HepG2 (cell line): ENCODE measurements around the gene MMS19. TPM values are rescaled to one million over a fixed set of nuclear protein-coding genes. Genes with fewer than 3 reads are reported as not detected.

Experiments
- ATF2 ChIP-seq: sonication (generic); formaldehyde crosslinking; IDR thresholded peaks from 2 replicates; pipeline ENCODE4 v1.4.0; 2020; ENCODE audit warnings: missing genetic modification reagents
- EHMT2 ChIP-seq: fragments of 200-600 bp; sonication (generic); IDR thresholded peaks from 2 replicates; pipeline ENCODE4 v1.7.0; 2017; ENCODE audit warnings: antibody characterized with exemption, low read depth, low read length, borderline replicate concordance
- EZH2 ChIP-seq: conservative IDR thresholded peaks from 2 replicates; pipeline ENCODE4 v1.6.1; 2012; ENCODE audit warnings: mild to moderate bottlenecking, low read depth, low read length, moderate library complexity
- FOXK1 ChIP-seq: sonication (generic); formaldehyde crosslinking; IDR thresholded peaks from 2 replicates; pipeline ENCODE4 v1.4.0; 2020; ENCODE audit warnings: low read depth, missing genetic modification reagents, borderline replicate concordance
- MAZ ChIP-seq, 2 experiments: sonication (generic) in 1 of 2; formaldehyde crosslinking in 1 of 2; IDR thresholded peaks; 2 replicates each; pipeline versions ENCODE4 v1.5.0 to v1.6.1; 2012 to 2020; ENCODE audit warnings: low read depth in 2 of 2, mild to moderate bottlenecking in 2 of 2, borderline replicate concordance in 1 of 2, improper control_type of control experiment in 1 of 2, low read length in 1 of 2, missing genetic modification reagents in 1 of 2, moderate library complexity in 1 of 2
- NFKB2 ChIP-seq: sonication (generic); formaldehyde crosslinking; IDR thresholded peaks from 2 replicates; pipeline ENCODE4 v1.4.0; 2020; ENCODE audit warnings: missing genetic modification reagents, borderline replicate concordance
- NR2F1 ChIP-seq, 2 experiments: fragments of 450-650 bp in 1 of 2; formaldehyde crosslinking in 1 of 2; IDR thresholded peaks; 2 replicates each; pipeline versions ENCODE4 v1.5.0 to v1.6.1; 2016 to 2020; ENCODE audit warnings: mild to moderate bottlenecking in 1 of 2, missing compliant biosample characterization in 1 of 2, missing genetic modification reagents in 1 of 2, moderate library complexity in 1 of 2
- PHF20 ChIP-seq: sonication (generic); formaldehyde crosslinking; IDR thresholded peaks from 2 replicates; pipeline ENCODE4 v1.5.0; 2020; ENCODE audit warnings: mild to moderate bottlenecking, missing genetic modification reagents
- RNF2 ChIP-seq: fragments of 450-650 bp; conservative IDR thresholded peaks from 2 replicates; pipeline ENCODE4 v1.6.1; 2016; ENCODE audit warnings: low read depth
- TFE3 ChIP-seq: IDR thresholded peaks from 2 replicates; pipeline ENCODE4 v1.6.1; 2016
- THAP8 ChIP-seq: sonication (generic); formaldehyde crosslinking; IDR thresholded peaks from 2 replicates; pipeline ENCODE4 v1.5.1; 2020; ENCODE audit warnings: missing genetic modification reagents, mild to moderate bottlenecking, borderline replicate concordance
- THAP9 ChIP-seq: sonication (generic); formaldehyde crosslinking; IDR thresholded peaks from 2 replicates; pipeline ENCODE4; 2020; ENCODE audit warnings: missing genetic modification reagents, mild to moderate bottlenecking, borderline replicate concordance
- ZNF333 ChIP-seq: sonication (generic); formaldehyde crosslinking; IDR thresholded peaks from 2 replicates; pipeline ENCODE4 v1.4.0; 2020; ENCODE audit warnings: mild to moderate bottlenecking, missing genetic modification reagents, borderline replicate concordance
- ZNF446 ChIP-seq: sonication (generic); formaldehyde crosslinking; IDR thresholded peaks from 2 replicates; pipeline ENCODE4 v1.5.0; 2020; ENCODE audit warnings: mild to moderate bottlenecking, missing genetic modification reagents
- ZNF768 ChIP-seq: sonication (generic); formaldehyde crosslinking; IDR thresholded peaks from 2 replicates; pipeline ENCODE4 v1.4.0; 2020; ENCODE audit warnings: missing genetic modification reagents
- ZNF780A ChIP-seq: sonication (generic); formaldehyde crosslinking; IDR thresholded peaks from 2 replicates; pipeline ENCODE4 v1.8.0; 2022; ENCODE audit warnings: mild to moderate bottlenecking, missing genetic modification reagents, moderate library complexity
- ZNF788 ChIP-seq: sonication (generic); formaldehyde crosslinking; IDR thresholded peaks from 2 replicates; pipeline ENCODE4 v1.5.0; 2020; ENCODE audit warnings: mild to moderate bottlenecking, missing genetic modification reagents, borderline replicate concordance
- polyA plus RNA-seq, 8 experiments: library from polyadenylated mRNA; depleted of rRNA in 3 of 8; stranded (reverse) in 7 of 8; unstranded in 1 of 8; fragments of >200 nt; fragmentation: Illumina TruSeq in 4 of 8; extraction: Trizol in 4 of 8; gene quantifications; 2 replicates each; pipeline versions ENCODE4 v1.2.1 to v1.2.3, GENCODE V29; 2011 to 2016; ENCODE audit warnings: low read depth in 4 of 8, missing spikeins in 1 of 8, mixed read lengths in 1 of 8; ENCODE audit not compliant: insufficient read depth in 1 of 8
- total RNA-seq, 5 experiments: library from RNA; depleted of rRNA; stranded (reverse); fragments of >200 nt; fragmentation: Illumina TruSeq; extraction: Trizol; gene quantifications; 2 replicates each; pipeline ENCODE4 v1.2.3, GENCODE V29; 2016; ENCODE audit warnings: low read depth in 1 of 5
- TF ChIP-seq, protein P1 (sequence below): sonication (generic); formaldehyde crosslinking; IDR thresholded peaks from 2 replicates; pipeline ENCODE4 v1.4.0; 2020; ENCODE audit warnings: missing genetic modification reagents, borderline replicate concordance

The MMS19 gene
- total and polyA plus RNA-seq, 2 of the 13 experiments (the other 11 are each of a cell fraction or from before 2014, with no cell fraction given) = 76.4 to 107 TPM

GRCh38 chr10:97425964-97426775, 72.1 kb downstream of the MMS19 start, which contains the start of gene PGAM1 (continued):
- TF ChIP-seq MAZ (IDR thresholded peaks at IDR 0.05; ENCODE audit: borderline replicate concordance, low read depth, low read length) (peak; percentile 73; the same call in 1 of the 2 replicates), MAZ (CRISPR knock-in tag; IDR thresholded peaks at IDR 0.05; ENCODE audit: low read depth) (peak; percentile 86), EHMT2 (no peak), ZNF768 (CRISPR knock-in tag) (peak; percentile 49; the same call in 1 of the 2 replicates), TFE3 (CRISPR knock-in tag) (no peak), ZNF788 (CRISPR knock-in tag) (peak; percentile 52; the same call in 1 of the 2 replicates), PHF20 (CRISPR knock-in tag) (peak; percentile 52), EZH2 (no peak), NR2F1 (CRISPR knock-in tag; IDR thresholded peaks at IDR 0.05) (peak in 1 of 2 experiments; percentile 32; a peak in 1 of 4 replicates), THAP9 (CRISPR knock-in tag) (no peak), THAP8 (CRISPR knock-in tag) (no peak), ZNF333 (CRISPR knock-in tag) (no peak), RNF2 (no peak), NFKB2 (peak; percentile 64; the same call in 1 of the 2 replicates), ZNF446 (CRISPR knock-in tag) (peak; percentile 76; the same call in 1 of the 2 replicates), ZNF780A (CRISPR knock-in tag) (no peak), ATF2 (CRISPR knock-in tag) (peak; percentile 63; the same call in 1 of the 2 replicates), FOXK1 (CRISPR knock-in tag) (peak; percentile 70; the same call in 1 of the 2 replicates)
- TF ChIP-seq, protein P1, sequence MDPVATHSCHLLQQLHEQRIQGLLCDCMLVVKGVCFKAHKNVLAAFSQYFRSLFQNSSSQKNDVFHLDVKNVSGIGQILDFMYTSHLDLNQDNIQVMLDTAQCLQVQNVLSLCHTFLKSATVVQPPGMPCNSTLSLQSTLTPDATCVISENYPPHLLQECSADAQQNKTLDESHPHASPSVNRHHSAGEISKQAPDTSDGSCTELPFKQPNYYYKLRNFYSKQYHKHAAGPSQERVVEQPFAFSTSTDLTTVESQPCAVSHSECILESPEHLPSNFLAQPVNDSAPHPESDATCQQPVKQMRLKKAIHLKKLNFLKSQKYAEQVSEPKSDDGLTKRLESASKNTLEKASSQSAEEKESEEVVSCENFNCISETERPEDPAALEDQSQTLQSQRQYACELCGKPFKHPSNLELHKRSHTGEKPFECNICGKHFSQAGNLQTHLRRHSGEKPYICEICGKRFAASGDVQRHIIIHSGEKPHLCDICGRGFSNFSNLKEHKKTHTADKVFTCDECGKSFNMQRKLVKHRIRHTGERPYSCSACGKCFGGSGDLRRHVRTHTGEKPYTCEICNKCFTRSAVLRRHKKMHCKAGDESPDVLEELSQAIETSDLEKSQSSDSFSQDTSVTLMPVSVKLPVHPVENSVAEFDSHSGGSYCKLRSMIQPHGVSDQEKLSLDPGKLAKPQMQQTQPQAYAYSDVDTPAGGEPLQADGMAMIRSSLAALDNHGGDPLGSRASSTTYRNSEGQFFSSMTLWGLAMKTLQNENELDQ (CRISPR knock-in tag) = no peak
